ENCODE data around the gene SYP. TPM values are rescaled to one million over a fixed set of nuclear protein-coding genes. Genes with fewer than 3 reads are reported as not detected.

Gene SYP
- total RNA-seq, 1 experiment from 2014 or later = 7.0 TPM

DNA sequence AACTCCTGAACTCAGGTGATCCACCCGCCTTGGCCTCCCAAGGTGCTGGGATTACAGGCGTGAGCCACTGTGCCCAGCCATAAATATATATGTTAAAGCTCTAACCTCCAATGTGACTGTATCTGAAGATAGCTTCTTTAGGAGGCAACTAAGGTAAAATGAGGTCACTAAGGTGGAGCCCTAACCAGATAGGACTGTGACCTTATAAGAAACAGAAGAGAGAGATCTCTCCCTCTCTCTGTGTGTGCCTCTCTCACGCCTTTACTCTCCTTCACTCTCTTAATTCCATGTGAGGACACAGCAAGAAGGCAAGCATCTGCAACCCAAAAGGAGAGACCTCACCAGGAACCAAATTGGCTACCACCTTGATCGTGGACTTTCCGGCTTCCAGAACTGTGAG, 38.4 kb downstream of the SYP start (continued):
- TF ChIP-seq, protein P1, sequence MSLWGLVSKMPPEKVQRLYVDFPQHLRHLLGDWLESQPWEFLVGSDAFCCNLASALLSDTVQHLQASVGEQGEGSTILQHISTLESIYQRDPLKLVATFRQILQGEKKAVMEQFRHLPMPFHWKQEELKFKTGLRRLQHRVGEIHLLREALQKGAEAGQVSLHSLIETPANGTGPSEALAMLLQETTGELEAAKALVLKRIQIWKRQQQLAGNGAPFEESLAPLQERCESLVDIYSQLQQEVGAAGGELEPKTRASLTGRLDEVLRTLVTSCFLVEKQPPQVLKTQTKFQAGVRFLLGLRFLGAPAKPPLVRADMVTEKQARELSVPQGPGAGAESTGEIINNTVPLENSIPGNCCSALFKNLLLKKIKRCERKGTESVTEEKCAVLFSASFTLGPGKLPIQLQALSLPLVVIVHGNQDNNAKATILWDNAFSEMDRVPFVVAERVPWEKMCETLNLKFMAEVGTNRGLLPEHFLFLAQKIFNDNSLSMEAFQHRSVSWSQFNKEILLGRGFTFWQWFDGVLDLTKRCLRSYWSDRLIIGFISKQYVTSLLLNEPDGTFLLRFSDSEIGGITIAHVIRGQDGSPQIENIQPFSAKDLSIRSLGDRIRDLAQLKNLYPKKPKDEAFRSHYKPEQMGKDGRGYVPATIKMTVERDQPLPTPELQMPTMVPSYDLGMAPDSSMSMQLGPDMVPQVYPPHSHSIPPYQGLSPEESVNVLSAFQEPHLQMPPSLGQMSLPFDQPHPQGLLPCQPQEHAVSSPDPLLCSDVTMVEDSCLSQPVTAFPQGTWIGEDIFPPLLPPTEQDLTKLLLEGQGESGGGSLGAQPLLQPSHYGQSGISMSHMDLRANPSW (CRISPR knock-in tag; conservative IDR thresholded peaks at IDR 0.05; ENCODE audit: low read depth) = no peak
- TF ChIP-seq FOXJ3 (CRISPR knock-in tag; IDR thresholded peaks at IDR 0.05; ENCODE audit: borderline replicate concordance) = no peak
- TF ChIP-seq, protein P2, sequence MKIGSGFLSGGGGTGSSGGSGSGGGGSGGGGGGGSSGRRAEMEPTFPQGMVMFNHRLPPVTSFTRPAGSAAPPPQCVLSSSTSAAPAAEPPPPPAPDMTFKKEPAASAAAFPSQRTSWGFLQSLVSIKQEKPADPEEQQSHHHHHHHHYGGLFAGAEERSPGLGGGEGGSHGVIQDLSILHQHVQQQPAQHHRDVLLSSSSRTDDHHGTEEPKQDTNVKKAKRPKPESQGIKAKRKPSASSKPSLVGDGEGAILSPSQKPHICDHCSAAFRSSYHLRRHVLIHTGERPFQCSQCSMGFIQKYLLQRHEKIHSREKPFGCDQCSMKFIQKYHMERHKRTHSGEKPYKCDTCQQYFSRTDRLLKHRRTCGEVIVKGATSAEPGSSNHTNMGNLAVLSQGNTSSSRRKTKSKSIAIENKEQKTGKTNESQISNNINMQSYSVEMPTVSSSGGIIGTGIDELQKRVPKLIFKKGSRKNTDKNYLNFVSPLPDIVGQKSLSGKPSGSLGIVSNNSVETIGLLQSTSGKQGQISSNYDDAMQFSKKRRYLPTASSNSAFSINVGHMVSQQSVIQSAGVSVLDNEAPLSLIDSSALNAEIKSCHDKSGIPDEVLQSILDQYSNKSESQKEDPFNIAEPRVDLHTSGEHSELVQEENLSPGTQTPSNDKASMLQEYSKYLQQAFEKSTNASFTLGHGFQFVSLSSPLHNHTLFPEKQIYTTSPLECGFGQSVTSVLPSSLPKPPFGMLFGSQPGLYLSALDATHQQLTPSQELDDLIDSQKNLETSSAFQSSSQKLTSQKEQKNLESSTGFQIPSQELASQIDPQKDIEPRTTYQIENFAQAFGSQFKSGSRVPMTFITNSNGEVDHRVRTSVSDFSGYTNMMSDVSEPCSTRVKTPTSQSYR (CRISPR knock-in tag; IDR thresholded peaks at IDR 0.05) = no peak
- no peak for TF ChIP-seq GTF2I (CRISPR knock-in tag; conservative IDR thresholded peaks at IDR 0.05)
- no peak for TF ChIP-seq FOXK1 (CRISPR knock-in tag; IDR thresholded peaks at IDR 0.05)
- TF ChIP-seq SP1 (CRISPR knock-in tag; conservative IDR thresholded peaks at IDR 0.05) = no peak
- no peak for TF ChIP-seq ZNF396 (CRISPR knock-in tag; IDR thresholded peaks at IDR 0.05; ENCODE audit: borderline replicate concordance)
- no peak for TF ChIP-seq ZNF671 (CRISPR knock-in tag; IDR thresholded peaks at IDR 0.05)

DNA sequence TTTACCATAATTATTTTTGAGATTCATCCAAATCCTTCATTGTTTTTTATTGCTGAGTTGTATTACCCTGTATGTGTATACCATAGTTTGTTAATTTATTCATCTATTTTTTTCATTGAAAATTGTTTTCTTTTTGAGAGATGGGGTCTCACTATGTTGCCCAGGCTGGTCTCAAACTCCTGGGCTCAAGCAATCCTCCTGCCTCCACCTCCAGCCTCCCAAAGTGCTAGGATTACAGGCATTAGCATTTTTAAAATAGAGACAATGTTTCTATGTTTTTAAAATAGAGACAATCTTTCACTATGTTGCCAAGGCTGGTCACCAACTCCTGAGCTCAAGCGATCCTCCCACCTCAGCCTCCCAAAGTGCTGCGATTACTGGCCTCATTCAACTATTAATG, 39.1 kb downstream of the SYP start:
- Mint-ChIP-seq H3K27ac (no peak overlapping the region), H3K4me1 (peaks cover 8% of the 10 kb centered on the region), H3K9me3 (no peaks in the 10 kb centered on the region), H3K27me3 (ENCODE audit: low read depth) (peaks cover 69% of the 10 kb centered on the region), H3K36me3 (no peaks in the 10 kb centered on the region), H3K4me3 (no peak overlapping the region)
- POLR2A ChIA-PET = no interaction called here
- DNase-seq (ENCODE audit: low spot score) (no peak), ATAC-seq (no peak)
- TF ChIP-seq, protein P3, sequence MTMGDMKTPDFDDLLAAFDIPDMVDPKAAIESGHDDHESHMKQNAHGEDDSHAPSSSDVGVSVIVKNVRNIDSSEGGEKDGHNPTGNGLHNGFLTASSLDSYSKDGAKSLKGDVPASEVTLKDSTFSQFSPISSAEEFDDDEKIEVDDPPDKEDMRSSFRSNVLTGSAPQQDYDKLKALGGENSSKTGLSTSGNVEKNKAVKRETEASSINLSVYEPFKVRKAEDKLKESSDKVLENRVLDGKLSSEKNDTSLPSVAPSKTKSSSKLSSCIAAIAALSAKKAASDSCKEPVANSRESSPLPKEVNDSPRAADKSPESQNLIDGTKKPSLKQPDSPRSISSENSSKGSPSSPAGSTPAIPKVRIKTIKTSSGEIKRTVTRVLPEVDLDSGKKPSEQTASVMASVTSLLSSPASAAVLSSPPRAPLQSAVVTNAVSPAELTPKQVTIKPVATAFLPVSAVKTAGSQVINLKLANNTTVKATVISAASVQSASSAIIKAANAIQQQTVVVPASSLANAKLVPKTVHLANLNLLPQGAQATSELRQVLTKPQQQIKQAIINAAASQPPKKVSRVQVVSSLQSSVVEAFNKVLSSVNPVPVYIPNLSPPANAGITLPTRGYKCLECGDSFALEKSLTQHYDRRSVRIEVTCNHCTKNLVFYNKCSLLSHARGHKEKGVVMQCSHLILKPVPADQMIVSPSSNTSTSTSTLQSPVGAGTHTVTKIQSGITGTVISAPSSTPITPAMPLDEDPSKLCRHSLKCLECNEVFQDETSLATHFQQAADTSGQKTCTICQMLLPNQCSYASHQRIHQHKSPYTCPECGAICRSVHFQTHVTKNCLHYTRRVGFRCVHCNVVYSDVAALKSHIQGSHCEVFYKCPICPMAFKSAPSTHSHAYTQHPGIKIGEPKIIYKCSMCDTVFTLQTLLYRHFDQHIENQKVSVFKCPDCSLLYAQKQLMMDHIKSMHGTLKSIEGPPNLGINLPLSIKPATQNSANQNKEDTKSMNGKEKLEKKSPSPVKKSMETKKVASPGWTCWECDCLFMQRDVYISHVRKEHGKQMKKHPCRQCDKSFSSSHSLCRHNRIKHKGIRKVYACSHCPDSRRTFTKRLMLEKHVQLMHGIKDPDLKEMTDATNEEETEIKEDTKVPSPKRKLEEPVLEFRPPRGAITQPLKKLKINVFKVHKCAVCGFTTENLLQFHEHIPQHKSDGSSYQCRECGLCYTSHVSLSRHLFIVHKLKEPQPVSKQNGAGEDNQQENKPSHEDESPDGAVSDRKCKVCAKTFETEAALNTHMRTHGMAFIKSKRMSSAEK (CRISPR knock-in tag; IDR thresholded peaks at IDR 0.05; ENCODE audit: borderline replicate concordance) = no peak
- TF ChIP-seq SMAD4 (CRISPR knock-in tag; IDR thresholded peaks at IDR 0.05) = no peak
- TF ChIP-seq, protein P4, sequence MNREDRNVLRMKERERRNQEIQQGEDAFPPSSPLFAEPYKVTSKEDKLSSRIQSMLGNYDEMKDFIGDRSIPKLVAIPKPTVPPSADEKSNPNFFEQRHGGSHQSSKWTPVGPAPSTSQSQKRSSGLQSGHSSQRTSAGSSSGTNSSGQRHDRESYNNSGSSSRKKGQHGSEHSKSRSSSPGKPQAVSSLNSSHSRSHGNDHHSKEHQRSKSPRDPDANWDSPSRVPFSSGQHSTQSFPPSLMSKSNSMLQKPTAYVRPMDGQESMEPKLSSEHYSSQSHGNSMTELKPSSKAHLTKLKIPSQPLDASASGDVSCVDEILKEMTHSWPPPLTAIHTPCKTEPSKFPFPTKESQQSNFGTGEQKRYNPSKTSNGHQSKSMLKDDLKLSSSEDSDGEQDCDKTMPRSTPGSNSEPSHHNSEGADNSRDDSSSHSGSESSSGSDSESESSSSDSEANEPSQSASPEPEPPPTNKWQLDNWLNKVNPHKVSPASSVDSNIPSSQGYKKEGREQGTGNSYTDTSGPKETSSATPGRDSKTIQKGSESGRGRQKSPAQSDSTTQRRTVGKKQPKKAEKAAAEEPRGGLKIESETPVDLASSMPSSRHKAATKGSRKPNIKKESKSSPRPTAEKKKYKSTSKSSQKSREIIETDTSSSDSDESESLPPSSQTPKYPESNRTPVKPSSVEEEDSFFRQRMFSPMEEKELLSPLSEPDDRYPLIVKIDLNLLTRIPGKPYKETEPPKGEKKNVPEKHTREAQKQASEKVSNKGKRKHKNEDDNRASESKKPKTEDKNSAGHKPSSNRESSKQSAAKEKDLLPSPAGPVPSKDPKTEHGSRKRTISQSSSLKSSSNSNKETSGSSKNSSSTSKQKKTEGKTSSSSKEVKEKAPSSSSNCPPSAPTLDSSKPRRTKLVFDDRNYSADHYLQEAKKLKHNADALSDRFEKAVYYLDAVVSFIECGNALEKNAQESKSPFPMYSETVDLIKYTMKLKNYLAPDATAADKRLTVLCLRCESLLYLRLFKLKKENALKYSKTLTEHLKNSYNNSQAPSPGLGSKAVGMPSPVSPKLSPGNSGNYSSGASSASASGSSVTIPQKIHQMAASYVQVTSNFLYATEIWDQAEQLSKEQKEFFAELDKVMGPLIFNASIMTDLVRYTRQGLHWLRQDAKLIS (CRISPR knock-in tag; IDR thresholded peaks at IDR 0.05; ENCODE audit: borderline replicate concordance) = no peak
- no peak for TF ChIP-seq CREB1 (CRISPR knock-in tag; IDR thresholded peaks at IDR 0.05)
- no peak for TF ChIP-seq ZNF317 (CRISPR knock-in tag; IDR thresholded peaks at IDR 0.05; ENCODE audit: borderline replicate concordance, low read depth)
- no peak for TF ChIP-seq FOXJ3 (CRISPR knock-in tag; IDR thresholded peaks at IDR 0.05; ENCODE audit: borderline replicate concordance)
- TF ChIP-seq, protein P5, sequence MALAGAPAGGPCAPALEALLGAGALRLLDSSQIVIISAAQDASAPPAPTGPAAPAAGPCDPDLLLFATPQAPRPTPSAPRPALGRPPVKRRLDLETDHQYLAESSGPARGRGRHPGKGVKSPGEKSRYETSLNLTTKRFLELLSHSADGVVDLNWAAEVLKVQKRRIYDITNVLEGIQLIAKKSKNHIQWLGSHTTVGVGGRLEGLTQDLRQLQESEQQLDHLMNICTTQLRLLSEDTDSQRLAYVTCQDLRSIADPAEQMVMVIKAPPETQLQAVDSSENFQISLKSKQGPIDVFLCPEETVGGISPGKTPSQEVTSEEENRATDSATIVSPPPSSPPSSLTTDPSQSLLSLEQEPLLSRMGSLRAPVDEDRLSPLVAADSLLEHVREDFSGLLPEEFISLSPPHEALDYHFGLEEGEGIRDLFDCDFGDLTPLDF (CRISPR knock-in tag; IDR thresholded peaks at IDR 0.05) = no peak
- no peak for TF ChIP-seq FOXP1 (CRISPR knock-in tag; IDR thresholded peaks at IDR 0.05; ENCODE audit: borderline replicate concordance)
- TF ChIP-seq ZNF232 (CRISPR knock-in tag; IDR thresholded peaks at IDR 0.05) = no peak
- TF ChIP-seq, protein P6, sequence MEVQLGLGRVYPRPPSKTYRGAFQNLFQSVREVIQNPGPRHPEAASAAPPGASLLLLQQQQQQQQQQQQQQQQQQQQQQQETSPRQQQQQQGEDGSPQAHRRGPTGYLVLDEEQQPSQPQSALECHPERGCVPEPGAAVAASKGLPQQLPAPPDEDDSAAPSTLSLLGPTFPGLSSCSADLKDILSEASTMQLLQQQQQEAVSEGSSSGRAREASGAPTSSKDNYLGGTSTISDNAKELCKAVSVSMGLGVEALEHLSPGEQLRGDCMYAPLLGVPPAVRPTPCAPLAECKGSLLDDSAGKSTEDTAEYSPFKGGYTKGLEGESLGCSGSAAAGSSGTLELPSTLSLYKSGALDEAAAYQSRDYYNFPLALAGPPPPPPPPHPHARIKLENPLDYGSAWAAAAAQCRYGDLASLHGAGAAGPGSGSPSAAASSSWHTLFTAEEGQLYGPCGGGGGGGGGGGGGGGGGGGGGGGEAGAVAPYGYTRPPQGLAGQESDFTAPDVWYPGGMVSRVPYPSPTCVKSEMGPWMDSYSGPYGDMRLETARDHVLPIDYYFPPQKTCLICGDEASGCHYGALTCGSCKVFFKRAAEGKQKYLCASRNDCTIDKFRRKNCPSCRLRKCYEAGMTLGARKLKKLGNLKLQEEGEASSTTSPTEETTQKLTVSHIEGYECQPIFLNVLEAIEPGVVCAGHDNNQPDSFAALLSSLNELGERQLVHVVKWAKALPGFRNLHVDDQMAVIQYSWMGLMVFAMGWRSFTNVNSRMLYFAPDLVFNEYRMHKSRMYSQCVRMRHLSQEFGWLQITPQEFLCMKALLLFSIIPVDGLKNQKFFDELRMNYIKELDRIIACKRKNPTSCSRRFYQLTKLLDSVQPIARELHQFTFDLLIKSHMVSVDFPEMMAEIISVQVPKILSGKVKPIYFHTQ (CRISPR knock-in tag; IDR thresholded peaks at IDR 0.05) = no peak
- TF ChIP-seq ZNF671 (CRISPR knock-in tag; IDR thresholded peaks at IDR 0.05) = no peak
- CTCF ChIA-PET = interaction anchor here (1.5 kb wide), 1 partner anchor 18 kb away, joined by 5 read pairs; no protein-coding TSS in a partner anchor
